Prostate gland (tissue), 2 donors: ENCODE measurements around the gene CSAD.

Experiments used
- POLR2A ChIP-seq: fragments of 450-650 bp; IDR thresholded peaks from one replicate; pipeline ENCODE4 v1.6.1; 2016; ENCODE audit warnings: antibody characterized with exemption, mild to moderate bottlenecking
- POLR2AphosphoS5 ChIP-seq: sonication (generic); formaldehyde crosslinking; IDR thresholded peaks from one replicate; pipeline ENCODE4 v1.6.1; 2017; ENCODE audit warnings: antibody characterized with exemption
- TF ChIP-seq, protein P1 (sequence below), 4 experiments: fragments of 200-600 bp in 2 of 4; fragments of 450-650 bp in 2 of 4; sonication (generic) in 2 of 4; IDR thresholded peaks; 1 replicate in 3 of 4; 2 replicates in 1 of 4; pipeline ENCODE4 v1.5.1; 2016 to 2019; ENCODE audit warnings: antibody characterized with exemption in 4 of 4, mild to moderate bottlenecking in 2 of 4, moderate library complexity in 2 of 4

DNA sequence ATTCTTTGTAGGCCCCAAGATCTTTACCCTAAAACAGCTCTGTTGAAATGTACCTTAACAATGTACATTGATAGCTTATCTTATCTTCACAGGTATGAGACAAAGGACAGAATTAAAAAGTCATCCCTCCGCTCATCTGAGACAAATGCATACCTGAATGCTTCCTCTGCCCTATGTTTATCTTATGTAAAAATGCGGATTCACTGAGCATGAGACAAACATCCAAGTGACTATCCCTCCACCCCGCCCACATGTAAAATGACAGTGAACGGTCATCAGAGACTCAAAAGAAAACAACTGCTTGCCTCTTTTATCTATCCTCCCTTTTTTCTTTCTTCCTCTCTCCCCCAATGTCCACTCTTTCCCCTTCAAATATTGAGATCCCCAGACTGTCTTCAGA lies 37.4 kb downstream of the CSAD start:
- TF ChIP-seq, protein P1, sequence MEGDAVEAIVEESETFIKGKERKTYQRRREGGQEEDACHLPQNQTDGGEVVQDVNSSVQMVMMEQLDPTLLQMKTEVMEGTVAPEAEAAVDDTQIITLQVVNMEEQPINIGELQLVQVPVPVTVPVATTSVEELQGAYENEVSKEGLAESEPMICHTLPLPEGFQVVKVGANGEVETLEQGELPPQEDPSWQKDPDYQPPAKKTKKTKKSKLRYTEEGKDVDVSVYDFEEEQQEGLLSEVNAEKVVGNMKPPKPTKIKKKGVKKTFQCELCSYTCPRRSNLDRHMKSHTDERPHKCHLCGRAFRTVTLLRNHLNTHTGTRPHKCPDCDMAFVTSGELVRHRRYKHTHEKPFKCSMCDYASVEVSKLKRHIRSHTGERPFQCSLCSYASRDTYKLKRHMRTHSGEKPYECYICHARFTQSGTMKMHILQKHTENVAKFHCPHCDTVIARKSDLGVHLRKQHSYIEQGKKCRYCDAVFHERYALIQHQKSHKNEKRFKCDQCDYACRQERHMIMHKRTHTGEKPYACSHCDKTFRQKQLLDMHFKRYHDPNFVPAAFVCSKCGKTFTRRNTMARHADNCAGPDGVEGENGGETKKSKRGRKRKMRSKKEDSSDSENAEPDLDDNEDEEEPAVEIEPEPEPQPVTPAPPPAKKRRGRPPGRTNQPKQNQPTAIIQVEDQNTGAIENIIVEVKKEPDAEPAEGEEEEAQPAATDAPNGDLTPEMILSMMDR (IDR thresholded peaks at IDR 0.05) = no peak
- TF ChIP-seq POLR2A = no peak
- TF ChIP-seq POLR2AphosphoS5 = no peak
